ENCODE data around the gene OR1L8.
"Not testable (repeated sequence)": the region's sequence is repeated elsewhere in the genome, so short reads cannot be mapped to it uniquely, and the experiment has no call there.

The OR1L8 gene, protein sequence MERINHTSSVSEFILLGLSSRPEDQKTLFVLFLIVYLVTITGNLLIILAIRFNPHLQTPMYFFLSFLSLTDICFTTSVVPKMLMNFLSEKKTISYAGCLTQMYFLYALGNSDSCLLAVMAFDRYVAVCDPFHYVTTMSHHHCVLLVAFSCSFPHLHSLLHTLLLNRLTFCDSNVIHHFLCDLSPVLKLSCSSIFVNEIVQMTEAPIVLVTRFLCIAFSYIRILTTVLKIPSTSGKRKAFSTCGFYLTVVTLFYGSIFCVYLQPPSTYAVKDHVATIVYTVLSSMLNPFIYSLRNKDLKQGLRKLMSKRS

DNA sequence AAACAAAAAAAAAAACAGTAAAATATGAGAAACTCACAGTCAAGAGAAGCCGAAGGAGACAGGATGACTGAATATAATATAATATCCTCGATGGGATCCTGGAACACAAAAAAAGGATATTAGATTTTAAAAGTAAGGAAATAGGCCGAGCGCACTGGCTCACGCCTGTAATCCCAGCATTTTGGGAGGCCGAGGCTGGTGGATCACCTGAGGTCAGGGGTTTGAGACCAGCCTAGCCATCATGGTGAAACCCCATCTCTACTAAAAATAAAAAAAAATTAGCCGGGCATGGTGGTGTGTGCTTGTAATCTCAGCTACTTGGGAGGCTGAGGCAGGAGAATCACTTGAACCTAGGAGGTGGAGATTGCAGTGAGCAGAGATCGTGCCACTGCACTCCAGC is at the start of gene OR1L8:
TSS of gene OR1L8 (minus strand) at position 101 of the 400 bp plus-strand sequence. CDS start 14,907 bp downstream, outside the sequence.
- not testable (repeated sequence) for DNase-seq

DNA sequence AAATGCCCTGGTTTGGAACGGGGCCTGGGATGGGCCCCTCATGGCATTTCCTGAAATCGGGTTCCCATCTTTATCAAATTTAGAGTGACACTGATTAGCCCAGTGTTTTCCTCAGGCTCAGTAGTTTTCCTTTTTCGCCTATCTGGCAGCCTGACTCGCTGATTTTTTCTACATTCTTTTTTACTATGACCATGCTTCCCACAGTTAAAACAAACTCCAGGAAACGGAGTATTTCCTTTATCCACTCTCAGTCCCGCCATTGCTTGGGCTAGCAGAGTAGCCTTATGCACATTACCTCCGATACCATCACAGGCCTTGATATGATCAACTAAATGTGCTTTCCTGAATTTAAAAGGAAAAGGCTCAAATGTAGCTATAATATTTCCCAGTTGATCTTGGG is 36.8 kb upstream of the OR1L8 start:
- no peak for DNase-seq

DNA sequence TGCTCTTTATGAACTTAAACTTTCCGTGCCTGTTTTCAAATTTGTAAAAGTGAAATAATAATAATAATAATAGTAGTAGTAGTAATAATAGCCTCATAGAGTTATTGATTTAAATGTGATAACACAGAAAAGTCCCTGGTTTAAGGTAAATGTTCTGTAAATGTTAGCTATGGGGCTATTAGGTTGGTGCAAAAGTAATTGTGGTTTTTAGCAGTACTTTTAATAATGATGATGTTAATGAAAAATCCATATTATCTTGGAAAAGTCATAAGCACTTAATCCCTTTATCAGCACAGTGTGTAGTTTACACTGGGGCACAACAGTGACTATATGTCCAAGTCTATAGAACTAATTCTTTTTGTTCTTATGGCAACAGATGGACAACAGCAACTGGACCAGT is 31.2 kb upstream of the OR1L8 start, which contains the start of gene OR1Q1:
TSS of gene OR1Q1 (plus strand) at position 377 of the 400 bp plus-strand sequence. CDS start at position 377, 0 bp downstream.
- no peak for DNase-seq

DNA sequence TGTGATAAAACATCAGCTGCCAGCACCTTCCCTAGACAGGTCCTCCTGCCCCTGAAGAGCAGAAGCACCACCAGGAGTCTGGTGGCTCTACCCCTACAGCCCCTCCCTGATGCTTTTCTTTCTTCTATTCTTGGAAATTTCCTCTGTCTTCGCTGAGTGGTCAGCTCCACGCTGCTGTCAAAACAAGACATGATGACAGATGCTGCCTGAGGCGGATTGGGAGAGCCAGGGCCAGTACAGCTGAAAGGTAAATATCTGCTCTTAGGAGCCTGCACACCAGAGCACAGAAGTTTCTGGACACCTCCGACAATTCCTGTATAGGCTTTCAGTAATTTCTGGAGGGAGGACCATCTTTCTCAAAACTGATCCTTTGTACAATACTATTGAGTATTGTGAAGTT is 26.6 kb upstream of the OR1L8 start:
- no peak for DNase-seq

DNA sequence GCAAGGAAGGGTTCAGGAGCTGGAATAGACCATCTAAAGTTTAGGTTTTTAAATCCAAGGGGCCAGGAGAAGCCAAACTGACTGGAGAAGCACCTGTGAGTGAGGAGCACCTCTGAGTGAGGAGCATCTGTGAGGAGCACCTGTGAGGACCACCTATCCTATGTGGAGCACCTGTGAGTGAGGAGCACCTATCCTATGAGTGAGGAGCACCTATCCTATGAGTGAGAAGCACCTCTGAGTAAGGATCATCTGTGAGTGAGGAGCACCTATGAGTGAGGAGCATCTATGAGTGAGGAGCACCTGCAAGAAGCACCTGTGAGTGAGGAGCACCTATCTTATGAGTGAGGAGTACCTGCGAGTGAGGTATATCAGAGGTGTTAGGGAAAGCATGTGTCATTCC is 23.4 kb upstream of the OR1L8 start:
- no peak for DNase-seq

DNA sequence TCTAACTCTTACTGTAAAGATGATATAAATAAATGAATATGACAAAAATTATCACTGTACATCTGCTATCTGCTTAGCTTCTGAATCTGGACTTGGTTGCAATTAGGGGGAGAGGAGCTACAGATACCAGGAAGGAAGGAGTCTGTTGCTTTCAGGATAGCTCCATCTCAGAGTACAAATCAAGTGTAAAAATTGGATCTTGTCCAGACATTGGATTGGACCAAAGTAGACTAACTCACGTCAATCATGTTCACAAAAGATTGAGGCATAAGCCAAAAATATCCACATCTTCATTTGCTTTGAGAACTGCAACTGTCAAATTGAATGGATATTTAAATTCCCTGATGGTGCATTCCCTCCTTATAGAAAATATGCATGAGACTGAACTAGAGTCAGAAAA is 22.5 kb upstream of the OR1L8 start:
- DNase-seq = no peak

DNA sequence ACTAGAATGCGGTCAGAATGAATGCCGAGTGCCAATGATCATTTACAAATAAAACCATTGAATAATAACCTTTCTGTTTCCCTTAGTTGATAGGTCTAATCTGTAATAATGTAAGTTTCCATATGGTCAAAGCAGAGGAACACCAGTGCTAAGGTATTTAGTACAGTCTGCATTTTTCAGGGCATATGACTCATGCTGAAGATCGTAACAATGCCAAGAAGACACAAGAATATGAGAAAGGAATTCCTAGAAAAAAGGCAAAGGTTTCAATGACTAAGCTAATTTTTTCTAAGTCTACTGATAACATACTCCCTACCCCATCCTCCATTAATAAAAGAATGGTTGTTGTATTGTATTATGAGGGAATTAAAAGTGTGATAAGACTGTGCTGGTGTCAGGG is 2.8 kb downstream of the OR1L8 start:
- no peak for DNase-seq

DNA sequence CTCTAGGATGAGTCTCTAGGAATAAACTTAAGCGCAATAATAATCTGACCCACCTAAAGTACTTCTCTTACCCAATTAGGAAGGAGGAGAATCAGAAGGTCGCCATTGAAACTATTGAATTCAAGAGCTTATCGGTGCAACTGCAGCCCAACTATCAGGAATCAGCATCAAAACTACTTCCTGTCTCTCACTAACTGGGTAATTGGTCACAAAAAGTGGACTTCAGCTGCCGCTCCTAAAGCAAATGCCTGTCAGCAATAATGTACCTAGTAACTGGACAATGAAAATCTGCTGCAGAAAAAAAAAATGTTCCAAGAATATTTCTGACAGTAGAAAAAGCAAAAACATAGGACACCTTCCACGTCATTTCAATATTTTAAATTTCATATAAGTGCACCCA is 3.3 kb downstream of the OR1L8 start:
- no peak for DNase-seq

DNA sequence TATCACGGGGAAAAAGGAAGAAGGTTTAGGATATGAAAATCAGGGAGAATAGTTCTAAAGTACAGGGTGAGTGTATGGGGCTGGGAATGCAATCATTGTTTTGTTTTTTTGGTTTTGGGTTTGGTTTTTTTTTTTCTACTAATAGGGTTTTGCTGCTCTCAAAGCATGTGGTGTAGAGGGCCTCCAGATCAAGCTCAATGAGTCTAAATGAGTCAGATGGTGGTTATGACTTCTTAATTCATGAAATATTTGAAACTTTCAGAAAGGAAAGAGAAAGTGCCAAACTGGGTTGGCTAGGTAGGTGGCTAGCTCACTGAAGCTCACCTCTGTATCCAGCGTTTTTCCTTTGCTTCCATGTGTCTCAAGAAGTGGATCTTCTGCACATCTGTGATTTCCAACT is 10.7 kb downstream of the OR1L8 start:
- no peak for DNase-seq

DNA sequence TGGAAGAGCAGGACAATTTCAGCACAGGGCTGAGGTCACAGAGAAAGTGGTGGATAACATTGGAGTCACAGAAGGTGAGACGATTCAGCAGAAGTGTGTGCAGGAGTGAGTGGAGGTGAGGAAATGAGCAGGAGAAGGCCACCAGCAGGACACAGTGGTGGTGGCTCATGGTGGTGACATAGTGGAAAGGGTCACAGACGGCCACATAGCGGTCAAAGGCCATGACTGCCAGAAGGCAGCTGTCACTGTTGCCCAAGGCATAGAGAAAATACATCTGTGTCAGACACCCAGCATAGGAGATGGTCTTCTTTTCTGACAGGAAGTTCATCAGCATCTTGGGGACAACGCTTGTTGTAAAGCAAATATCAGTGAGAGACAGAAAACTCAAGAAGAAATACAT is 15.3 kb downstream of the OR1L8 start:
- no peak for DNase-seq

DNA sequence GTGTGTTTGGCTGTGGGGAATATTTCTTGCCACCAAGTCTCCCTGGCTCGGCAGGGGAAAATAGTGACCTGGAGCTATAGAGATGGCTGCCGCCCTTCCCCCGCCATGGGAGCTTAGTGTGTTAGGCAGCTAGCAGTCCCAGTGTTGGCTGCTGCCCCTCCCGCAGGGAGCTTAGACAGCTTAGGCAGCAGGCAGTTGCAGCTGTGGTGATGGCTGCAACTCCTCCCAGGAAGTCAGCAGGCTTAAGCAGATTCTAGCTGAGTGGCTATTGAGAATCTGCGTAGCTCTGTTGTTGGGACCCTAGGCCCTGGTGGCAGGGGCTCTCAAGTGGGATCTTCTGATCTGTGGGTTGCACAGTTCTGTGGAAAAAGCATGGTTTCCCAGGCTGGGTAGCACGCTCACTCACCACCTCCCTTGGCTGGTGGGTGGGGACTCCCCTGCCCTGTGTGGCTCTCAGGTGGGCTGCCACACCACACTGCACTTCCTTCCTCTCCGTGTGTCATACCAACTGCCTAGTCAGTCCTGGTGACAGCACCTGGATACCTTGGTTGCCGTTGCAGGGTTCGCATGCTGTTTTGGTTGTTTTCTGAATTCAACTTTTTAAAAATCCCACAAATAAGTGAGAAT is 20.9 kb downstream of the OR1L8 start:
- peak; percentile 14 to 84 for DNase-seq

DNA sequence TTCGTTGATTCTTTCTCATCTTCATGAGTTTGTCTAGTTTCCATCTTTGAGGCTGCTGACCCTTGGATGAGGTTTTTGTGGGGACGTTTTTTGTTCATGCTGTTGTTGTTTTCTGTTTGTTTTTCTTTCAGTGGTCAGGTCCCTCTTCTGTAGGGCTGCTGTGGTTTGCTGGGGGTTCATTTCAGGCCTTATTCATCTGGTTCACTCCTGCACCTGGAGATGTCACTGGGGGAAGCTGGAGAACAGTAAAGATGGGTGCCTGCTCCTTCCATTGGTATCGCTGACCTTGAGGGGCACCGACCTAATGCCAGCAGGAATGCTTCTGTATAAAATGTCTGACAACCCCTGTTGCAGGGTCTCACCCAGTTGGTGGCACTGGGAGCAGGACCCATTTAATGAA is 21.7 kb downstream of the OR1L8 start:
- no peak for DNase-seq

DNA sequence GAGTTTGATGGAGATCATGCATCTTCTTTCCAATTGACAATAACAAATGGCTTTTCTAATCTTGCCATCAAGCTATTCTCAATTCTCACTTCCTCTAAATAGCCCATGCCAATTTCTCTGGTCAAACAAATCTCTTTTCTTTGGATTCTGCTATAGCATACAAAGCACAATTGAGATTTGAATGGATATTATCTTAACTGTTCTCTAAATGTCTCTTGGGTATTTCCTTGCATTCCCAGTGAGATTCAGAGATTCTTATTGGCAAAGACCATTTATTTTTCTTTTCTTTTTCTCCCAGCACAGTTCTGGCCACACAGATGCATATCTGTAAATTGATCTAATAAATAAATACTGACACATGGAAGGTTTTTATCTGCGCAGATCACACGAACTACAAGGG is 30.4 kb downstream of the OR1L8 start, which contains the start of gene OR1N2:
TSS of gene OR1N2 (plus strand) at position 301 of the 400 bp plus-strand sequence. CDS start 100 bp downstream, outside the sequence.
- no peak for DNase-seq

DNA sequence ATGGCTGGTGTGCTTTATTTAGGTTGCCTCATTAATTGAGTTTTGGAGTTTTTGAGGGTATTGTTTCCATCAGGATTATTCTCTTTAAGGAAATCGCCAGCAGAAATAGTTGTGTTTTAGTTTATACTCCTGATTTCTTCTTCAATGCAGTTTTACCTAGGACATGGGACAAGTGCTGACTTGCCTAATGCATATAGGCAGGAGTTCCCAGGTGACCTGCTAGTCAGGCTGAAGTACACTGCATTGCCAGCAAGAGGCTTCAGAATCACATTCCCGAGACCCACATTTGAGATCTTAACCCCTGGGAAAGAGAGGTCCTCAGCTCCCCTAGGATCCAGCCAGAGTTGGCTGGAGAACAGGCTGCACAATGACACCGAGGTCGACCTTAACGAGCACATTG is 31.8 kb downstream of the OR1L8 start:
- no peak for DNase-seq

DNA sequence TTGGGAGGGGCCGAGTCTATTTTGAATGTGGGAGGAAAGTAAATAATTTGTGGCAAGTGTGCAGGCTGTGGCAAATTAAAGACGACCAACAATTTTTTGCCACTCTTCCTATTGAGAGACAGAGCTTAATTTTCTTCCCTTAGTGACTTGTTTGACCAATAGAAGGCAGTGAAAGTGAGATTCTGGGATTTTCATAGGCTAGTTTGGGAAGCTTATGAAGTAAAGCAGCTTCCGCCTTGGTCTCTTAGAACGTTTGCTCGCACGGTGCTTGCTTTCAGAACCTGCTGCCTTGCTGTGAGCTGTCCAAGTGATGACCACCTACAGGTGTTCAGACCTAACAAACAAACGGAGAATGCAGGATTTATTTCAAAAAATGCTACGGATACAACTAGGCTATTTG is 37.0 kb downstream of the OR1L8 start:
- DNase-seq = no peak

DNA sequence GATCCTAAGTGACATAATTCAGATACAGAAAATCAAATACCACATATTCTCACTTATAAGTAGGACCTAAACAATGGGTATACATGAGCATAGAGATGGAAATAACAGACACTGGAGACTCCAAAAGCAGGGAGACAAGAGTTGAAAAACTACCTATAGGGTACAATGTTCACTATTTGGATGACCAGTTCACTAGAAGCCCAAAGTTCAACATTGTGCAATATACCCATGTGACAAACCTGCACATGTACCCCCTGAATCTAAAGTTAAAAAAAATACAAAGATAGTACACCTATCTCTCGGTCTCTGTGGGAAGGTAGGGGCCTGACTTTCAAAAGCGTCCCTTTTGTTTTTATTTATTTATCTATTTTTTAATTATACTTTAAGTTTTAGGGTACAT is 44.4 kb downstream of the OR1L8 start:
- no peak for DNase-seq

DNA sequence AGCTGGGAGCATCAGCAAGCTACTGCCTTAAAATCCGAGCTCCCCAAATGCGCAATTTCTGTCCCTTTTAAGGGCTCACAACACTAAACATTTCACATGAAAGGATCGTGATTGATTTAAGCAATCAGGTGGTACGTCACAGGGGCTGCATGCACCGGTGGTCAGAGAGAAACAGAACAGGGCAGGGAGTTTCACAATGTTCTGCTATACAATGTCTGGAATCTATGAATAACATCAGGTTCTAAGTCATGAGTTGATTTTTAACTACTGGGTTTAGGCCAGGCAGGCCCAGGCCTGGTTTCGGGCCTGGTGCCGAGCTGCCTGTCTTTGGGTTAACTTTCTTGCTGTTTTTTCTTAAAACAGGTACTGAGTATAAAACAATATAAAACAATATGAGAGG is 46.1 kb downstream of the OR1L8 start:
- DNase-seq = not testable (repeated sequence)

DNA sequence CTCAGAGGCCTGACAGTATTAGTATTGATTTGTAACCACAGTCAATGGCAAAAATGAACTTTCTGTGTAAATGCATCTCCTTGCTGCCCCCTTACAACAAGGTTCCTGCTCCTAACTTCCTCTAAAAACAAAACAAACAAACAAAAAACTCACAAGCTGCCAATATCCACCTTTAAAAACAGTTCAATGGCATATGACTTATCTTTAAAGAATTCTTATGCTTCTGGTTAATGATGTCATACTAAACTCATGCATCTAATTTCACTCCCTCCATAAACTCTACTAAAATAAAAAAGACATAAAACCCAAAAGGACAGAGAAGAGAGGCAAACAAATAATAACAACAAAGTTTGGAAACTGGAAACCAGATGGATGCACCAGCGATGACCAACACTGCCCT is 47.0 kb downstream of the OR1L8 start:
- DNase-seq = no peak

DNA sequence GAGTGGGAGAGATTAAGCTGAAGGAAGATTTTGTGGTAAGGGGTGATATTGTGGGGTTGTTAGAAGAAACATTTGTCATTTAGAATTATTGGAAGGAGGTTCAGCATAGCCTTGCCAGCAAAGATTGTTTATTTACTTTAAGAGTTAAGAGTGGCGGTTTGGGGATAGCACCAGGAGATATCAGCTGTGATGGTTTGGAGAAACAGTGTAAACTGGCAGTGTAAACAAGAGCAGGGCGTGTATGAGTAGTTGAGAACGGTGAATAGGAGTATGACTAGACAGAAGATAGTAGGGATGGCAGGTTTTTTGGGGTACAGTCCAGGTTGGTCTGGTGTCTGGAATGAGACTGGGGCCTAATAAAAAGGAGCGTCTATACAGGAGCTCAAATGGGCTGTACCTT is 52.0 kb downstream of the OR1L8 start:
- DNase-seq = not testable (repeated sequence)

DNA sequence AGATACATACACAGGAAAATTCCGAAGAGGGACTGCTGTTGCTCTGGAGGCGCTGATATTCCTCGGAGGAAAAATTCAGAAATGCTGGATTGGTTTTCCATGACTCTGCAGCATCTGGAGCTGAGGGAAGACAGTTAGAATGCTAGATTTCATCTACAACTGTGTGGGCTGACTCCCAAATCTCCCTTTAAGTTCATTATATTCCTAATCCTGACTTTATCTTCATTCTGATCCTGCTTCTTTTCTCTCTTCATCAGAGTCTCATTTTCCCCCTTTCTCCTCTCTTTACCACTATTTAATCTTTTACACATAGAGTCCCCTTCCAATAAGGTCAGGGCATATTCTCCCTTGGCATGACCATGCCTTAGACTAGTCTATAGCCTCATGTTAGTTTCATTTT is 56.0 kb downstream of the OR1L8 start, which contains the start of gene OR1N1:
TSS of gene OR1N1 (minus strand) at position 101 of the 400 bp plus-strand sequence. CDS start at position 101, 0 bp downstream.
- DNase-seq = no peak

DNA sequence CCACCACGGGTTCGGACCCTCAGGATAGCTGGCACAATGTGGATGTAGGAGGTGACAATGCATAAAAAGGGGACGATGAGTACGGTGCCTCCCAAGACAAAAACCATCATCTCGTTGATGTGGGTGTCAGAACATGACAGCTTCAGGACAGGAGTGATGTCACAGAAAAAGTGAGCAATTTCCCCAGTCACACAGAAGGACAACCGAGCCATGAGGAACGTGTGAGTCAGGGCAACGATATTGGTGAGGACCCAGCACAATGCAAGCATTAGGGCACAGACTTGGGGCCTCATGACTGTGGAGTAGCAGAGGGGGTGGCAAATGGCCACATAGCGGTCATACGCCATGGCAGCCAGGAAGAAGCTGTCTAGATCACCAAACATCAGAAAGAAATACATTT is 56.6 kb downstream of the OR1L8 start:
- no peak for DNase-seq

DNA sequence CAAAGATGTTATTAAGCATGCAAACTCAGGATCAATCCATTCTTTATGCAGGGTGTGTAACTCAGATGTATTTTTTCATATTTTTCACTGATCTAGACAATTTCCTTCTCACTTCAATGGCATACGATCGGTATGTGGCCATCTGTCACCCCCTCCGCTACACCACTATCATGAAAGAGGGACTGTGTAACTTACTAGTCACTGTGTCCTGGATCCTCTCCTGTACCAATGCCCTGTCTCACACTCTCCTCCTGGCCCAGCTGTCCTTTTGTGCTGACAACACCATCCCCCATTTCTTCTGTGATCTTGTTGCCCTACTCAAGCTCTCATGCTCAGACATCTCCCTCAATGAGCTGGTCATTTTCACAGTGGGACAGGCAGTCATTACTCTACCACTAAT is 63.8 kb downstream of the OR1L8 start:
- DNase-seq = no peak

DNA sequence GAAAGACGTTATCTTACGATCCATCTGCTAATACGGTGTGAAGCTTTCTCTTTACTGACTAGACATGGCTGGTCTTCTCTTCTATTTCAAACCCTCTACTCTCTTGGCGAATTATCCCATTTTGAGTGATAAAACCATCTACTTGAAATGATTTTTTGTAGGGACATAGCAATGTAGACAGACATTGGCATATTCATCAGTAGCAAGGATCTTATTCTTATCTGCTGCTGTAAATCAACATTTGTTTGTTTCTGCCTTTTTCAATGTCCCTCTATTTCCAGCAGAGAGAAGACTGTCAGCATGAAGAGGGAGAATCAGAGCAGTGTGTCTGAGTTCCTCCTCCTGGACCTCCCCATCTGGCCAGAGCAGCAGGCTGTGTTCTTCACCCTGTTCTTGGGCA is 64.3 kb downstream of the OR1L8 start, which contains the start of gene OR1J4:
TSS of gene OR1J4 (plus strand) at position 301 of the 400 bp plus-strand sequence. CDS start at position 301, 0 bp downstream.
- no peak for DNase-seq

DNA sequence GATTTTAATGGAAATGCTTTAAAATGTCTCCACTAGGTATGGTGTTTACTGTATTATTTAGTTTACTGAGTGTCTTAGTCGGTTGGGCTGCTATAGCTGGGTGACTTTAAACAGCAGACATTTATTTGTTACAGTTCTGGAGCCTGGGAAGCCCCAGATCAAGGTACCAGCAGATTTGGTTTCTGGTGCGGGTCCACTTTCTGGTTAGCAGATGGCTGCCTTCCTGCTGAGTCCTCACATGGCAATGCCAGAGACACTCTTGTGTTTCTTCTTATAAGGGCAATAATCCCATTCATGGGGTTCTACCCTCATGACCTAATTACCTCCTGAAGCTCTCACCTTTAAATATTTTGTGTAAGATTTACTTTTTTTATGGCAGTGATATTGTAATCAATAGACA is 65.0 kb downstream of the OR1L8 start:
- no peak for DNase-seq
